Astrocyte (in vitro differentiated cells and primary cell): Measurements from ENCODE around the gene FLCN. TPM values are rescaled to one million over a fixed set of nuclear protein-coding genes. Genes with fewer than 3 reads are reported as not detected.

Source experiments
- DNase-seq: peaks from one replicate; pipeline ENCODE4 v3.0.0-alpha.2; 2010; ENCODE audit warnings: low read depth
- FAIRE-seq: peaks from 2 replicates; lab custom pipeline; 2011; peaks lifted over from hg19 to GRCh38; lab: Jason Lieb, UNC
- H2AFZ ChIP-seq: 2 replicates; pipeline ENCODE4 v1.6.0; 2012; ENCODE audit warnings: low read depth, low read length, inconsistent platforms
- H3K27ac ChIP-seq: 2 replicates; pipeline ENCODE4 v1.5.1; 2011; ENCODE audit warnings: low read depth, low read length, inconsistent platforms
- H3K27me3 ChIP-seq: 2 replicates; pipeline ENCODE4 v1.6.0; 2011; ENCODE audit warnings: low read length, inconsistent platforms; ENCODE audit not compliant: insufficient read depth
- H3K36me3 ChIP-seq: 2 replicates; pipeline ENCODE4 v1.5.1; 2011; ENCODE audit warnings: low read length, inconsistent platforms; ENCODE audit not compliant: insufficient read depth
- H3K4me1 ChIP-seq: 2 replicates; pipeline ENCODE4 v1.5.1; 2011; ENCODE audit warnings: low read length, inconsistent platforms; ENCODE audit not compliant: insufficient read depth
- H3K4me2 ChIP-seq: 2 replicates; pipeline ENCODE4 v1.6.0; 2012; ENCODE audit warnings: low read length, inconsistent platforms
- H3K4me3 ChIP-seq: 2 replicates; pipeline ENCODE4 v1.5.1; 2011; ENCODE audit warnings: low read depth, mild to moderate bottlenecking, low read length, inconsistent platforms; ENCODE audit not compliant: insufficient read depth
- H3K79me2 ChIP-seq: 2 replicates; pipeline ENCODE4 v1.6.0; 2012; ENCODE audit warnings: mild to moderate bottlenecking, low read length, inconsistent platforms; ENCODE audit not compliant: insufficient read depth
- H3K9ac ChIP-seq: 2 replicates; pipeline ENCODE4 v1.6.0; 2012; ENCODE audit warnings: mild to moderate bottlenecking, low read length, inconsistent platforms
- H3K9me3 ChIP-seq: 2 replicates; pipeline ENCODE4 v1.5.1; 2012; ENCODE audit warnings: low read depth, mild to moderate bottlenecking, low read length, inconsistent platforms; ENCODE audit not compliant: insufficient read depth
- H4K20me1 ChIP-seq: 2 replicates; pipeline ENCODE4 v1.6.0; 2012; ENCODE audit warnings: low read length, inconsistent platforms; ENCODE audit not compliant: insufficient read depth
- H3K27ac Mint-ChIP-seq: one replicate; pipeline ENCODE4 v1.8.0; 2021; ENCODE audit warnings: mild to moderate bottlenecking, mixed read lengths; ENCODE audit not compliant: unreplicated experiment
- H3K27me3 Mint-ChIP-seq: one replicate; pipeline ENCODE4 v1.8.0; 2021; ENCODE audit warnings: low read depth, mixed read lengths; ENCODE audit not compliant: unreplicated experiment
- H3K36me3 Mint-ChIP-seq: one replicate; pipeline ENCODE4 v1.8.0; 2021; ENCODE audit warnings: low read depth, mixed read lengths; ENCODE audit not compliant: unreplicated experiment
- H3K4me1 Mint-ChIP-seq: one replicate; pipeline ENCODE4 v1.8.0; 2021; ENCODE audit warnings: low read depth, mixed read lengths; ENCODE audit not compliant: unreplicated experiment
- H3K4me3 Mint-ChIP-seq: one replicate; pipeline ENCODE4 v1.8.0; 2021; ENCODE audit warnings: mild to moderate bottlenecking, moderate library complexity, mixed read lengths; ENCODE audit not compliant: unreplicated experiment
- H3K9me3 Mint-ChIP-seq: one replicate; pipeline ENCODE4 v1.8.0; 2021; ENCODE audit warnings: mild to moderate bottlenecking, mixed read lengths; ENCODE audit not compliant: unreplicated experiment
- EZH2 ChIP-seq: IDR thresholded peaks from 2 replicates; pipeline ENCODE4 v1.6.1; 2012; ENCODE audit warnings: mild to moderate bottlenecking, low read length, inconsistent platforms; ENCODE audit not compliant: insufficient read depth
- total RNA-seq: library from RNA; stranded (reverse); gene quantifications from 2 replicates; pipeline ENCODE4 v1.2.1, GENCODE V29; 2021
- TF ChIP-seq, protein P1 (sequence below): IDR thresholded peaks from 2 replicates; pipeline ENCODE4 v1.5.1; 2011; ENCODE audit warnings: low read depth, mild to moderate bottlenecking, inconsistent platforms, low read length, moderate library complexity; ENCODE audit not compliant: insufficient read depth

The FLCN gene
- total RNA-seq, 1 donor from 2014 or later = 40.0 TPM

DNA sequence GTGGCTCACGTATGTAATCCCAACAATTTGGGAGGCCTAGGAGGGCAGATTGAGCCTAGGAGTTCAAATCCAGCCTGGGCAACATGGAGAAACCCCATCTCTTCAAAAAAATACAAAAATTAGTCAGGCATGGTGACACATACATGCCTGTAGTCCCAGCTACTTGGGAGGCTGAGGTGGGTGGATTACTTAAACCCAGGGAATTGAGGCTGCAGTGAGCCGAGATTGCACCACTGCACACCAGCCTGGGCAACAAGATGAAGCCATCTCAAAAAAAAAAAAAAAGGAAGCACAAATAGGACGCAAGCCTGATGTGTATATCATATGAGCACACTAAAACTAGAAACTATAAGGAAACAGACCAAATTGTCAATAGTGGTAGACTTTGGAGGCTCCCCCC lies 17.1 kb upstream of the FLCN start:
- Mint-ChIP-seq H3K4me1 (no peaks in the 10 kb centered on the region), H3K4me3 (no peak overlapping the region), H3K27ac (no peak overlapping the region), H3K36me3 (peaks cover 22% of the 10 kb centered on the region), H3K27me3 (no peaks in the 10 kb centered on the region), H3K9me3 (no peaks in the 10 kb centered on the region)
- Histone ChIP-seq H3K27ac (no peak overlapping the region), H3K9ac (no peak overlapping the region), H3K27me3 (no peaks in the 10 kb centered on the region), H2AFZ (no peak overlapping the region), H4K20me1 (no peaks in the 10 kb centered on the region), H3K4me1 (no peaks in the 10 kb centered on the region), H3K4me2 (no peak overlapping the region), H3K9me3 (no peaks in the 10 kb centered on the region), H3K36me3 (peaks cover 35% of the 10 kb centered on the region), H3K4me3 (no peak overlapping the region), H3K79me2 (no peaks in the 10 kb centered on the region)
- FAIRE-seq (no peak), DNase-seq (no peak)
- TF ChIP-seq, protein P1, sequence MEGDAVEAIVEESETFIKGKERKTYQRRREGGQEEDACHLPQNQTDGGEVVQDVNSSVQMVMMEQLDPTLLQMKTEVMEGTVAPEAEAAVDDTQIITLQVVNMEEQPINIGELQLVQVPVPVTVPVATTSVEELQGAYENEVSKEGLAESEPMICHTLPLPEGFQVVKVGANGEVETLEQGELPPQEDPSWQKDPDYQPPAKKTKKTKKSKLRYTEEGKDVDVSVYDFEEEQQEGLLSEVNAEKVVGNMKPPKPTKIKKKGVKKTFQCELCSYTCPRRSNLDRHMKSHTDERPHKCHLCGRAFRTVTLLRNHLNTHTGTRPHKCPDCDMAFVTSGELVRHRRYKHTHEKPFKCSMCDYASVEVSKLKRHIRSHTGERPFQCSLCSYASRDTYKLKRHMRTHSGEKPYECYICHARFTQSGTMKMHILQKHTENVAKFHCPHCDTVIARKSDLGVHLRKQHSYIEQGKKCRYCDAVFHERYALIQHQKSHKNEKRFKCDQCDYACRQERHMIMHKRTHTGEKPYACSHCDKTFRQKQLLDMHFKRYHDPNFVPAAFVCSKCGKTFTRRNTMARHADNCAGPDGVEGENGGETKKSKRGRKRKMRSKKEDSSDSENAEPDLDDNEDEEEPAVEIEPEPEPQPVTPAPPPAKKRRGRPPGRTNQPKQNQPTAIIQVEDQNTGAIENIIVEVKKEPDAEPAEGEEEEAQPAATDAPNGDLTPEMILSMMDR = no peak
- no peak for TF ChIP-seq EZH2

GRCh38 chr17:17253406-17253805 lies 16.4 kb upstream of the FLCN start:
- Mint-ChIP-seq H3K27ac (no peak overlapping the region), H3K4me3 (no peak overlapping the region), H3K9me3 (no peaks in the 10 kb centered on the region), H3K27me3 (no peaks in the 10 kb centered on the region), H3K36me3 (peaks cover 17% of the 10 kb centered on the region), H3K4me1 (no peaks in the 10 kb centered on the region)
- H3K4me2 ChIP-seq = no peak overlapping the region
- no peak overlapping the region for H3K27ac ChIP-seq
- no peak for DNase-seq
- H3K27me3 ChIP-seq = no peaks in the 10 kb centered on the region
- no peak overlapping the region for H3K9ac ChIP-seq
- H3K9me3 ChIP-seq = no peaks in the 10 kb centered on the region
- FAIRE-seq = no peak
- no peak overlapping the region for H2AFZ ChIP-seq
- H3K36me3 ChIP-seq = peaks cover 34% of the 10 kb centered on the region
- H3K4me3 ChIP-seq = no peak overlapping the region
- H4K20me1 ChIP-seq = no peaks in the 10 kb centered on the region
- TF ChIP-seq, protein P1 = no peak
- no peak for TF ChIP-seq EZH2
- no peaks in the 10 kb centered on the region for H3K79me2 ChIP-seq
- no peaks in the 10 kb centered on the region for H3K4me1 ChIP-seq

GRCh38 chr17:17252149-17252661 lies 15.2 kb upstream of the FLCN start:
- Histone ChIP-seq H3K27me3 (no peaks in the 10 kb centered on the region), H3K4me3 (no peak overlapping the region), H3K4me2 (no peak overlapping the region), H2AFZ (no peak overlapping the region), H3K27ac (no peak overlapping the region), H3K9me3 (no peaks in the 10 kb centered on the region), H3K9ac (no peak overlapping the region), H3K4me1 (no peaks in the 10 kb centered on the region), H3K79me2 (no peaks in the 10 kb centered on the region), H3K36me3 (peaks cover 40% of the 10 kb centered on the region), H4K20me1 (no peaks in the 10 kb centered on the region)
- no peaks in the 10 kb centered on the region for H3K27me3 Mint-ChIP-seq
- H3K9me3 Mint-ChIP-seq = no peaks in the 10 kb centered on the region
- H3K4me3 Mint-ChIP-seq = no peak overlapping the region
- DNase-seq (no peak), FAIRE-seq (no peak)
- H3K4me1 Mint-ChIP-seq = no peaks in the 10 kb centered on the region
- TF ChIP-seq, protein P1 = no peak
- no peak for TF ChIP-seq EZH2
- H3K36me3 Mint-ChIP-seq = peaks cover 16% of the 10 kb centered on the region
- no peak overlapping the region for H3K27ac Mint-ChIP-seq
